Neutrophil (primary cell): ENCODE measurements around the gene ITPR2.

ENCODE experiments used
- H3K27ac ChIP-seq: fragments of 200-600 bp; sonication (generic); 2 replicates; pipeline ENCODE4 v1.5.1; 2016; ENCODE audit warnings: mild to moderate bottlenecking, moderate library complexity
- H3K27me3 ChIP-seq: fragments of 200-600 bp; sonication (generic); 2 replicates; pipeline ENCODE4 v1.6.0; 2016; ENCODE audit warnings: mild to moderate bottlenecking
- H3K36me3 ChIP-seq: fragments of 200-600 bp; sonication (generic); 2 replicates; pipeline ENCODE4 v1.5.1; 2017
- H3K4me1 ChIP-seq, 2 experiments: fragments of 200-600 bp in 1 of 2; sonication (generic) in 1 of 2; 1 replicate in 1 of 2; 2 replicates in 1 of 2; pipeline versions ENCODE4 v1.5.1 to v1.6.1; 2013 to 2016; ENCODE audit warnings: low read depth in 1 of 2, low read length in 1 of 2, mild to moderate bottlenecking in 1 of 2, moderate library complexity in 1 of 2; ENCODE audit not compliant: control insufficient read depth in 1 of 2, insufficient read depth in 1 of 2
- H3K4me3 ChIP-seq, 2 experiments: fragments of 200-600 bp in 1 of 2; sonication (generic) in 1 of 2; 1 replicate in 1 of 2; 2 replicates in 1 of 2; pipeline ENCODE4 v1.5.1; 2013 to 2016; ENCODE audit warnings: low read depth in 1 of 2, low read length in 1 of 2, mild to moderate bottlenecking in 1 of 2, moderate library complexity in 1 of 2
- H3K9me3 ChIP-seq: fragments of 200-600 bp; sonication (generic); 2 replicates; pipeline ENCODE4 v1.5.1; 2016
- TF ChIP-seq, protein P1 (sequence below): fragments of 200-600 bp; sonication (generic); IDR thresholded peaks from 2 replicates; pipeline ENCODE4 v1.5.1; 2016; ENCODE audit warnings: antibody characterized with exemption

ITPR2 gene

DNA sequence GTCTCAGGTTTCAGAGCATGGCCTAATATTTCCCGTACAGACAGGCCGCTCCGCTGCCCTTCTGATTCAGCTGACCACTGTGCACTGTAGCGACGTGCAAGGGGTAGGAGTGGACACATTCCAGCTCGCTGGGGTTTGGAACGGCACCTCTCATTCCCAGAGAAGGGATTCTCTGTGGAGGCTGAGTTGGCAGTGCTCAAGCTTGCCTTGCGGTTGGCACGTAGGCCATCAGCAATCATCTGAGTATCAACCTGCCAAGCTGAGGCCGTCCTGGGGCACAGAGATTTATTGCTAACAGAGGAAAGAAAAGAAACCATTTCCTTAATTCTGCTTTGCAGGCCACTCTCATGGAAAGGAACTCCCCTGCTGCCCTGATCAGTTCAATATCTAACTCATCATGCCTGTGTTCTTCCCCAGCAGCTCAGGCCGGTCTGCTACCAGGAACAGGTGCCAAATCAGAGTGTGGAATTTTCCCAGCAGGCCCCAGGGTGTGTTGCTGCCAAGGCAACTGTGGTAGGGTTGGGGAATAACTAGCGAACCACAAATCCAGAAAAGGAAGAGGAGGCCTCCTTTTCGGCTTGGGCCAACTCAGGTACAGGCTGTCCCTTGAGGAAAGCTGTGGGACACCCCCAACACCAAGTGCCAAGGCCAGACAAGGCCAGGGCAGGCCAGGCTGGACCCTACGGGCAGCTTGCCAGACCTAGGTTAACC is 545.2 kb downstream of the ITPR2 start:
- Histone ChIP-seq H3K27ac (no peak overlapping the region), H3K4me3 (no peak overlapping the region)
- TF ChIP-seq, protein P1, sequence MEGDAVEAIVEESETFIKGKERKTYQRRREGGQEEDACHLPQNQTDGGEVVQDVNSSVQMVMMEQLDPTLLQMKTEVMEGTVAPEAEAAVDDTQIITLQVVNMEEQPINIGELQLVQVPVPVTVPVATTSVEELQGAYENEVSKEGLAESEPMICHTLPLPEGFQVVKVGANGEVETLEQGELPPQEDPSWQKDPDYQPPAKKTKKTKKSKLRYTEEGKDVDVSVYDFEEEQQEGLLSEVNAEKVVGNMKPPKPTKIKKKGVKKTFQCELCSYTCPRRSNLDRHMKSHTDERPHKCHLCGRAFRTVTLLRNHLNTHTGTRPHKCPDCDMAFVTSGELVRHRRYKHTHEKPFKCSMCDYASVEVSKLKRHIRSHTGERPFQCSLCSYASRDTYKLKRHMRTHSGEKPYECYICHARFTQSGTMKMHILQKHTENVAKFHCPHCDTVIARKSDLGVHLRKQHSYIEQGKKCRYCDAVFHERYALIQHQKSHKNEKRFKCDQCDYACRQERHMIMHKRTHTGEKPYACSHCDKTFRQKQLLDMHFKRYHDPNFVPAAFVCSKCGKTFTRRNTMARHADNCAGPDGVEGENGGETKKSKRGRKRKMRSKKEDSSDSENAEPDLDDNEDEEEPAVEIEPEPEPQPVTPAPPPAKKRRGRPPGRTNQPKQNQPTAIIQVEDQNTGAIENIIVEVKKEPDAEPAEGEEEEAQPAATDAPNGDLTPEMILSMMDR = no peak

More for the DNA sequence above, 545.2 kb downstream of the ITPR2 start:
- Histone ChIP-seq H3K27me3 (no peaks in the 10 kb centered on the region), H3K36me3 (no peaks in the 10 kb centered on the region), H3K4me1 (peaks cover 0 to 2% of the 10 kb centered on the region in 2 experiments), H3K9me3 (no peaks in the 10 kb centered on the region)
